Measurements from ENCODE around the gene LIAS. TPM values are rescaled to one million over a fixed set of nuclear protein-coding genes. Genes with fewer than 3 reads are reported as not detected.

The LIAS gene
- total and polyA plus RNA-seq, 10 of the 15 experiments (the other 5 are each of a cell fraction or from before 2014, with no cell fraction given): 17.9 to 32.3 (median 26.4) TPM

- no peak overlapping the region for H3K9ac ChIP-seq (ENCODE audit: control insufficient read depth, insufficient read depth, low read length)
- ATAC-seq (no peak), FAIRE-seq (no peak), DNase-seq (ENCODE audit: low read depth, low spot score) (no peak)
- CTCF ChIA-PET: interaction anchor here (0.6 to 2.1 kb wide), 3 partner anchors 12 to 252 kb away, joined by 3 to 9 read pairs (median 4); no protein-coding TSS in a partner anchor
- BruUV-seq (replicated peaks): no TSS peak
- no peak overlapping the region for H3K4me2 ChIP-seq (ENCODE audit: control insufficient read depth, insufficient read depth)
- no peak overlapping the region for H3K4me3 ChIP-seq
- no peaks in the 10 kb centered on the region for H4K20me1 ChIP-seq (ENCODE audit: control insufficient read depth, insufficient read depth)
- TF ChIP-seq ZNF24 (IDR thresholded peaks at IDR 0.05): no peak
- TF ChIP-seq FOXM1 (IDR thresholded peaks at IDR 0.05; ENCODE audit: low read depth, low read length): no peak
- no peak for TF ChIP-seq MEF2B (IDR thresholded peaks at IDR 0.05; ENCODE audit: partially characterized antibody, poor library complexity, severe bottlenecking)
- TF ChIP-seq MLLT1 (IDR thresholded peaks at IDR 0.05): no peak
- TF ChIP-seq POU2F2 (IDR thresholded peaks at IDR 0.05; ENCODE audit: borderline replicate concordance, low read depth, low read length): no peak
- TF ChIP-seq FOS (IDR thresholded peaks at IDR 0.05; ENCODE audit: borderline replicate concordance, extremely low read depth, insufficient read length): no peak
- TF ChIP-seq CHD4 (IDR thresholded peaks at IDR 0.05): no peak
- TF ChIP-seq ZBTB40 (IDR thresholded peaks at IDR 0.05; ENCODE audit: borderline replicate concordance): no peak
- TF ChIP-seq ZSCAN29 (IDR thresholded peaks at IDR 0.05): no peak
- TF ChIP-seq POLR2AphosphoS5 (IDR thresholded peaks at IDR 0.05; ENCODE audit: low read length): no peak
- no peak for TF ChIP-seq SUPT20H (IDR thresholded peaks at IDR 0.05; ENCODE audit: borderline replicate concordance, control insufficient read depth, low read depth, low read length)
- no peak for TF ChIP-seq TARDBP (IDR thresholded peaks at IDR 0.05; ENCODE audit: borderline replicate concordance)
- intact Hi-C loops (cut with micrococcal nuclease; ENCODE audit: unreplicated experiment) (no loop called here), in situ Hi-C loops (cut with MboI) (no loop called here)
- POLR2A ChIA-PET: interaction anchor here (0.6 kb wide), 2 partner anchors 349 to 504 kb away, joined by 3 read pairs; no protein-coding TSS in a partner anchor
- no peak overlapping the region for H3K27ac ChIP-seq (ENCODE audit: control insufficient read depth, insufficient read depth)
- WGBS (ENCODE audit: insufficient coverage, insufficient replicate concordance, low lambda C conversion rate, missing lambda C conversion rate): 73% methylated on average over 21 of the region's 21 CpGs
- no peak overlapping the region for H2AFZ ChIP-seq (ENCODE audit: control insufficient read depth, low read depth, low read length)
- no peaks in the 10 kb centered on the region for H3K27me3 ChIP-seq (replicated peaks in 1 of 2; ENCODE audit: control insufficient read depth in 2 of 2, insufficient read depth in 2 of 2, low read length in 1 of 2)
- RAD21 ChIA-PET (ENCODE audit: unreplicated experiment): no interaction called here
- no peaks in the 10 kb centered on the region for H3K4me1 ChIP-seq (ENCODE audit: control insufficient read depth, insufficient read depth, low read length)
- SMC1A ChIA-PET (ENCODE audit: uncharacterized antibody, unreplicated experiment): interaction anchor here (1.0 to 1.6 kb wide), 2 partner anchors 9 to 12 kb away, joined by 3 to 6 read pairs; no protein-coding TSS in a partner anchor
- H3K79me2 ChIP-seq (ENCODE audit: control insufficient read depth, insufficient read depth, low read length): no peaks in the 10 kb centered on the region
- no peaks in the 10 kb centered on the region for H3K9me3 ChIP-seq (replicated peaks; ENCODE audit: control insufficient read depth, insufficient read depth, low read length)
- peaks cover 0 to 5% of the 10 kb centered on the region in 2 experiments; a peak in 3 of 4 replicates for H3K36me3 ChIP-seq (ENCODE audit: control insufficient read depth in 2 of 2, insufficient read depth in 2 of 2, low read length in 1 of 2)
Measured at GRCh38 chr4:39480902-39481695, 22.2 kb downstream of the LIAS start.

Measured in GM12878 (cell line).